A549 (cell line): Measurements from ENCODE around the gene LBP.

ENCODE experiments used
- CTCF ChIP-seq: fragments of >200 bp; sonication (Bioruptor Twin); formaldehyde crosslinking; IDR thresholded peaks from 3 replicates; pipeline ENCODE4 v1.5.1; 2016
- ESRRA ChIP-seq: fragments of 150-350 bp; IDR thresholded peaks from 2 replicates; pipeline ENCODE4 v1.6.1; 2014; ENCODE audit warnings: mild to moderate bottlenecking, low read length, borderline replicate concordance
- RAD21 ChIP-seq, 2 experiments: fragments of >200 bp in 1 of 2; sonication (Bioruptor Twin) in 1 of 2; formaldehyde crosslinking in 1 of 2; IDR thresholded peaks in 1 of 2; conservative IDR thresholded peaks in 1 of 2; 2 replicates in 1 of 2; 3 replicates in 1 of 2; pipeline ENCODE4 v1.6.1; 2012 to 2018; ENCODE audit warnings: inconsistent platforms in 1 of 2
- RNF2 ChIP-seq: fragments of 200-600 bp; sonication (generic); IDR thresholded peaks from 2 replicates; pipeline ENCODE4 v1.6.1; 2016; ENCODE audit warnings: low read depth, mild to moderate bottlenecking, antibody characterized with exemption, moderate library complexity, borderline replicate concordance
- USF2 ChIP-seq: fragments of 450-650 bp; IDR thresholded peaks from 2 replicates; pipeline ENCODE4 v1.6.1; 2014; ENCODE audit warnings: antibody characterized with exemption

GRCh38 chr20:38302786-38303185 is 43.5 kb upstream of the LBP start:
- TF ChIP-seq ESRRA = no peak
- no peak for TF ChIP-seq USF2
- no peak for TF ChIP-seq RNF2
- TF ChIP-seq CTCF = no peak
- TF ChIP-seq RAD21 (conservative IDR thresholded peaks at IDR 0.05 in 1 of 2, IDR thresholded peaks at IDR 0.05 in 1 of 2) = no peak
